Sciatic nerve (tissue), 2 donors: ENCODE data around the gene RABEP1. TPM values are rescaled to one million over a fixed set of nuclear protein-coding genes. Genes with fewer than 3 reads are reported as not detected.

Experiments
- ATAC-seq: fragments of 200-7000 bp; cut with Tn5 transposase; one replicate; pipeline ENCODE4 v1.9.1; 2020; ENCODE audit warnings: mild to moderate bottlenecking, moderate library complexity
- DNase-seq: peaks from one replicate; pipeline ENCODE4 v3.0.0-alpha.2; 2020; ENCODE audit warnings: low spot score
- intact Hi-C: fragments of 100-400 bp; cut with DNase I; formaldehyde crosslinking; loops from one replicate; pipeline ENCODE4 v1.14.2; 2022
- total RNA-seq: library from RNA; stranded (reverse); fragmentation: NEBNext Ultra II Directional; extraction: Animal tissue kit (Norgen Biotek cat#: 25700); gene quantifications from one replicate; pipeline ENCODE4 v1.2.1, GENCODE V29; 2021
- donor health status: DM: no; HTN: no; CAD: no.
- donor health status: DM: no; HTN: no; CAD: no.

The RABEP1 gene
- total RNA-seq, 1 donor from 2014 or later, result 49.1 TPM

- DNase-seq, result no peak
- intact Hi-C loops, result no loop called here
- ATAC-seq, result no peak
These were observed 70.7 kb downstream of the RABEP1 start for GRCh38 chr17:5352681-5353289.

- DNase-seq (no peak), ATAC-seq (no peak)
- intact Hi-C loops, result no loop called here
These were observed 72.2 kb downstream of the RABEP1 start for GRCh38 chr17:5354310-5354709.

- DNase-seq, result no peak
- peak; percentile 22 for ATAC-seq
- intact Hi-C loops, result no loop called here
These were observed 72.9 kb downstream of the RABEP1 start for GRCh38 chr17:5354886-5355415.

DNA sequence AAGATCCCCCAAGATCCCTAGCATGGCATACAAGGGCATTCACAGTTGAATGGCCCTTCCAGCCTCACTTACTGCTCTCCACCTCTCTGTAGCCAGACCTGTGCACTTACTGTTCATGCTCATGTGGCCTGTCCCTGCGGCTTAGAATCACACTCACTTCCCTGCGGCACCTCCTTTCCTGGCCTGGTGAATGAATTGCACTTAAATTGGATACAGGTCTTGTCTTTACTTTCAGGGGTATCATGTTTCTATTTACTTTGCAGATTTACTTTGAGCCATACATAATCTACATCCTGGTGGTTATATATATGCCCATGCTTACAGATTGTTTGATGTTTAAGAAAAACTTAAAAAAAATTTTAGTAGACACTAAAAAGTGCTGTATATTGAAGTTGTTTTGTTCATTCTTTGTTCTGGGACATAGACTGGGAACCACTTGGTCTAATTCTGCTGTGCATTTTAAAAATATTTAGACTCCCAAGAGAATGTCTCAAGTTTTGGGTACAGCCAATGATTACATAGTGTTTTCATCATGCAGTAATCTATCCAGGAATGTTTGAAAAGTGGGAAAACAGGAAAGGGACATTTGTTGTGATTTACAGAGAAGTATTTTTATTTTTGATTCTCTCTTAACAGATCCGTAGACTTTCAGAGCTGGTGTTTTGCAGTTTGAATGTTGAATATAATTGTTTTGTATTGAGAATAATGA, 73.5 kb downstream of the RABEP1 start:
- no peak for DNase-seq
- ATAC-seq, result peak; percentile 74
- intact Hi-C loops, result no loop called here

- DNase-seq (no peak), ATAC-seq (no peak)
- intact Hi-C loops, result no loop called here
These were observed 79.3 kb downstream of the RABEP1 start for GRCh38 chr17:5361426-5361825.

GRCh38 chr17:5362162-5362811, 80.2 kb downstream of the RABEP1 start:
- no peak for DNase-seq
- intact Hi-C loops, result no loop called here
- ATAC-seq, result no peak

- DNase-seq (no peak), ATAC-seq (no peak)
- intact Hi-C loops, result no loop called here
These were observed 82.1 kb downstream of the RABEP1 start for GRCh38 chr17:5364156-5364555.

DNA sequence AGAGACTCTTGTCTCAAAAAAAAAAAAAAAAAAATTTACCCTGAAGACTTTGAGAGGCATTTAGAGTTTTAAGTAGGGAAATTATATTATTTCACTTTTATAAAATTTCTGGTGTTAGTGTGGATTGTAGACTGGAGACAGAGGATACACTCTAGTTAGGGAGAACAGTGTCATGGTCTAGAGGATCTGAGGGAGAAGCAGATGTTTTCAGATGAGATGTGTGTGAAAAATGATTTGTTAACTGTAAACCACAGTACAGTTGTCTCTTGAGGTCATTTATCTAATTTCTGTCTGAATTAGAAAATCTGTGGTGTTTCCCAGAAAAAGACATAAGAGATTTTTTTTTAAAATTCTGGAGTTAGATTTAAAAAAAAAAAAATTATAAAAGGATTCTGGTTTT, 82.6 kb downstream of the RABEP1 start:
- DNase-seq (no peak), ATAC-seq (no peak)
- intact Hi-C loops, result no loop called here

DNA sequence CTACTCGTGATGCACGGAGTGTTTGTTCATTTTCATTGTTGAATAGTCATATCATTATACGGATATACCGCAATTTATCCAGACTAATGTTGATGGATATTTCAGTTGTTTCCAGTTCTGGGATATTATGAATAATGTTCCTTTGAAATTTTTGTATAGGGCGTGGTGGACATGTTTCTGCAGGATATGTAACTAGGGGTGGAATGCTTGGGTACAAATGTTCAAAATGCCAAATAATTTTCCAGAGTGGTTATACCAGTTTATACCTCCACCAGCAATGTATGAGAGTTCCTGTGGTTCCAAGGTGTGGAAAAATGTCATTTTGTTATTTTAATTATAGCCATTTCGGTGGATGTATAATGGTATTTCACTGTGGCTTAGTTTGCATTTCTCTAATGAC, 83.7 kb downstream of the RABEP1 start:
- no peak for DNase-seq
- no peak for ATAC-seq

DNA sequence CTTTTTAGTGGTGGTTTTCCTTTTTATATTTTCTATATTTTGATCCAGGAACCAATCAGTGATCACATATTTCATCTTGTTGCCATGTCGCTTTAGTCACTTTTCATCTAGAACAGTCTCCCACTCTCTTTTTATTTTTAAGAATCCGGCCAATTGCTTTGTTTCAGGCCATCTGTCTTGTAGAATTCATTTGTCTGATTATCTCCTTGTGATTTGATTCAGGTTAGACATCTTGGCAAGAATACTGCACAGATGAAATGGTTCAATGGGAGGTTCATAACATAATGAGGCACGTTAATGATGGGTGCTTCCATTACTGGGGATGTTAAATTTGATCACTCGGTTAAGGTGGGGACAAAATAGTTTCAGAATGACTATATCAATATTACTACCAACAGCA, 88.3 kb downstream of the RABEP1 start:
- DNase-seq (no peak), ATAC-seq (no peak)
- intact Hi-C loops, result no loop called here

More for the DNA sequence above, 83.7 kb downstream of the RABEP1 start:
- intact Hi-C loops, result no loop called here

GRCh38 chr17:5373112-5373511, 91.0 kb downstream of the RABEP1 start:
- ATAC-seq (no peak), DNase-seq (no peak)
- intact Hi-C loops, result no loop called here

- intact Hi-C loops, result no loop called here
- DNase-seq (no peak), ATAC-seq (no peak)
These were observed 96.6 kb downstream of the RABEP1 start for GRCh38 chr17:5378566-5379207.

- DNase-seq, result no peak
- intact Hi-C loops, result no loop called here
- ATAC-seq, result no peak
These were observed 97.4 kb downstream of the RABEP1 start for GRCh38 chr17:5379351-5380107.

- DNase-seq (no peak), ATAC-seq (no peak)
- intact Hi-C loops, result no loop called here
These were observed 98.5 kb downstream of the RABEP1 start for GRCh38 chr17:5380491-5381135.

DNA sequence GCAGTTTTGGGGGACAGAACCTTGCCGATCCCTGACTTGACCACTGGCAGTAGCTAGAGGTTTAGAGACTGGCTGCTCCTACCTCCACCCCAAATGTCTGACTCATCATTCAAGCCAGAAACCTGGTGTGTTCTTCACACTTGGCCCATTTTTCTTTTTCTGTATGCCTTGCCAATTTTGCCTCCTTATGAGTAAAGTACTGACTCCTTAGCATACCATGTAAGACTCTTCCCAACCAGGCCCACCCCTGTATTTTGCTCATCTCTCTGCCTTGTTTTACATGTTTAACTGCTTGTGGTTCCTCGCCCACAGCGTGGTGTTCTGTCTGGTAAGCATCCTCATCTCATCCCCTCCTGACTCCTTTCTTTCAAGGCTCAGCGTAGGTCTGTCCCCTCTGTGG, 99.5 kb downstream of the RABEP1 start:
- intact Hi-C loops, result no loop called here
- DNase-seq (no peak), ATAC-seq (no peak)

GRCh38 chr17:5391678-5392077, 109.6 kb downstream of the RABEP1 start:
- intact Hi-C loops, result no loop called here
- ATAC-seq (no peak), DNase-seq (no peak)

- DNase-seq (no peak), ATAC-seq (no peak)
- intact Hi-C loops, result no loop called here
These were observed 114.5 kb downstream of the RABEP1 start for GRCh38 chr17:5396612-5397011.

- no peak for DNase-seq
- intact Hi-C loops, result no loop called here
- no peak for ATAC-seq
These were observed 117.7 kb downstream of the RABEP1 start for GRCh38 chr17:5399767-5400166.

- ATAC-seq, result no peak
- intact Hi-C loops, result no loop called here
- DNase-seq, result no peak
These were observed 123.3 kb downstream of the RABEP1 start for GRCh38 chr17:5405400-5405799.
